ES-I3 (cell line): ENCODE data around the gene DHRS1.

ENCODE experiments used
- H3K36me3 ChIP-seq: 2 replicates; pipeline ENCODE4 v1.6.1; 2013; ENCODE audit warnings: mild to moderate bottlenecking, low read length, control low read depth, moderate library complexity; ENCODE audit not compliant: insufficient read depth
- H3K4me1 ChIP-seq: 2 replicates; pipeline ENCODE4 v1.6.1; 2013; ENCODE audit warnings: mild to moderate bottlenecking, control low read depth, low read length; ENCODE audit not compliant: insufficient read depth
- H3K9ac ChIP-seq: 2 replicates; pipeline ENCODE4 v1.6.1; 2013; ENCODE audit warnings: low read depth, mild to moderate bottlenecking, low read length, moderate library complexity
- H3K9me3 ChIP-seq: 2 replicates; pipeline ENCODE4 v1.6.1; 2013; ENCODE audit warnings: mild to moderate bottlenecking, low read length, moderate library complexity; ENCODE audit not compliant: control insufficient read depth, insufficient read depth

Gene DHRS1

GRCh38 chr14:24299255-24300191 lies at the start of gene DHRS1, which contains the start of gene NOP9:
Gene DHRS1, minus strand, starts transcription at chr14:24299780. Its CDS starts 674 bp downstream, at chr14:24299106.
Gene NOP9, plus strand, starts transcription at chr14:24299850. Its CDS starts 105 bp downstream, at chr14:24299955.
- peaks cover 11% of the 10 kb centered on the region for H3K36me3 ChIP-seq
- H3K9ac ChIP-seq = peak within 1 kb of the TSS; percentile 86
- peaks cover 11% of the 10 kb centered on the region for H3K4me1 ChIP-seq
- no peaks in the 10 kb centered on the region for H3K9me3 ChIP-seq

- Histone ChIP-seq H3K9me3 (no peaks in the 10 kb centered on the region), H3K9ac (no peak overlapping the region), H3K36me3 (no peaks in the 10 kb centered on the region), H3K4me1 (no peaks in the 10 kb centered on the region)
Observed at GRCh38 chr14:24348186-24348585, 48.6 kb upstream of the DHRS1 start.

GRCh38 chr14:24347134-24347533 lies 47.6 kb upstream of the DHRS1 start:
- H3K9me3 ChIP-seq = no peaks in the 10 kb centered on the region
- H3K4me1 ChIP-seq = no peaks in the 10 kb centered on the region
- no peak overlapping the region for H3K9ac ChIP-seq
- no peaks in the 10 kb centered on the region for H3K36me3 ChIP-seq

GRCh38 chr14:24343795-24344660 lies 44.4 kb upstream of the DHRS1 start:
- Histone ChIP-seq H3K9ac (no peak overlapping the region), H3K9me3 (no peaks in the 10 kb centered on the region), H3K36me3 (no peaks in the 10 kb centered on the region), H3K4me1 (no peaks in the 10 kb centered on the region; the same call in 1 of the 2 replicates)

GRCh38 chr14:24342889-24343288 lies 43.3 kb upstream of the DHRS1 start:
- no peaks in the 10 kb centered on the region for H3K9me3 ChIP-seq
- H3K36me3 ChIP-seq = no peaks in the 10 kb centered on the region
- no peaks in the 10 kb centered on the region; the same call in 1 of the 2 replicates for H3K4me1 ChIP-seq
- no peak overlapping the region for H3K9ac ChIP-seq

GRCh38 chr14:24340606-24341005 lies 41.0 kb upstream of the DHRS1 start:
- no peak overlapping the region for H3K9ac ChIP-seq

GRCh38 chr14:24339284-24340151 lies 39.9 kb upstream of the DHRS1 start, which contains the start of gene RIPK3:
Gene RIPK3, minus strand, starts transcription at chr14:24339991. Its CDS starts 165 bp downstream, at chr14:24339826.
- peak within 1 kb of the TSS; percentile 65 for H3K9ac ChIP-seq
- H3K9me3 ChIP-seq = no peaks in the 10 kb centered on the region
- H3K4me1 ChIP-seq = peaks cover 6% of the 10 kb centered on the region; the same call in 1 of the 2 replicates
- H3K36me3 ChIP-seq = no peaks in the 10 kb centered on the region

More at GRCh38 chr14:24340606-24341005, 41.0 kb upstream of the DHRS1 start:
- H3K4me1 ChIP-seq = peaks cover 5% of the 10 kb centered on the region; the same call in 1 of the 2 replicates
- no peaks in the 10 kb centered on the region for H3K9me3 ChIP-seq
- no peaks in the 10 kb centered on the region for H3K36me3 ChIP-seq

GRCh38 chr14:24338843-24339242 lies 39.3 kb upstream of the DHRS1 start:
- peaks cover 6% of the 10 kb centered on the region; the same call in 1 of the 2 replicates for H3K4me1 ChIP-seq
- H3K9ac ChIP-seq = peak overlapping the region; percentile 65; the same call in 1 of the 2 replicates
- H3K36me3 ChIP-seq = no peaks in the 10 kb centered on the region
- no peaks in the 10 kb centered on the region for H3K9me3 ChIP-seq

- no peak overlapping the region for H3K9ac ChIP-seq
Observed at GRCh38 chr14:24337824-24338175, 38.2 kb upstream of the DHRS1 start.

GRCh38 chr14:24337144-24337823 lies 37.7 kb upstream of the DHRS1 start:
- Histone ChIP-seq H3K9me3 (no peaks in the 10 kb centered on the region), H3K36me3 (no peaks in the 10 kb centered on the region), H3K9ac (no peak overlapping the region), H3K4me1 (peaks cover 6% of the 10 kb centered on the region; the same call in 1 of the 2 replicates)

More at GRCh38 chr14:24337824-24338175, 38.2 kb upstream of the DHRS1 start:
- H3K9me3 ChIP-seq = no peaks in the 10 kb centered on the region
- peaks cover 6% of the 10 kb centered on the region; the same call in 1 of the 2 replicates for H3K4me1 ChIP-seq
- no peaks in the 10 kb centered on the region for H3K36me3 ChIP-seq

GRCh38 chr14:24335461-24336171 lies 36.0 kb upstream of the DHRS1 start:
- H3K4me1 ChIP-seq = peaks cover 6% of the 10 kb centered on the region; the same call in 1 of the 2 replicates
- no peaks in the 10 kb centered on the region for H3K9me3 ChIP-seq
- no peaks in the 10 kb centered on the region for H3K36me3 ChIP-seq
- peak overlapping the region; percentile 49; the same call in 1 of the 2 replicates for H3K9ac ChIP-seq

GRCh38 chr14:24334431-24335291 lies 35.1 kb upstream of the DHRS1 start, which contains the start of gene ADCY4:
Gene ADCY4, minus strand, starts transcription at chr14:24335071. Its CDS starts 419 bp downstream, at chr14:24334652.
- no peaks in the 10 kb centered on the region for H3K9me3 ChIP-seq
- H3K36me3 ChIP-seq = no peaks in the 10 kb centered on the region
- H3K4me1 ChIP-seq = peaks cover 6% of the 10 kb centered on the region; the same call in 1 of the 2 replicates
- peak within 1 kb of the TSS; percentile 49; the same call in 1 of the 2 replicates for H3K9ac ChIP-seq
